ENCODE results near the gene SYNE1. TPM values are rescaled to one million over a fixed set of nuclear protein-coding genes. Genes with fewer than 3 reads are reported as not detected.

SYNE1 gene
- total RNA-seq, 1 experiment from 2014 or later, result 3.0 TPM

- WGBS (ENCODE audit: extremely low coverage, insufficient read length, low lambda C conversion rate), result no CpG with 5 or more reads among the region's 3 CpGs
- no peak for DNase-seq
- Histone ChIP-seq H3K27ac (ENCODE audit: insufficient read length, low read depth, low read length) (no peak overlapping the region), H2BK12ac (ENCODE audit: insufficient read length, low read depth, low read length) (no peak overlapping the region), H3K18ac (ENCODE audit: insufficient read length, low read depth, low read length) (no peak overlapping the region), H3K27me3 (ENCODE audit: insufficient read depth, low read length) (no peaks in the 10 kb centered on the region), H3K4me2 (ENCODE audit: insufficient read depth, insufficient read length, low read length) (no peak overlapping the region), H2BK120ac (ENCODE audit: low read depth, low read length, poor library complexity, severe bottlenecking) (no peak overlapping the region), H3K79me2 (ENCODE audit: insufficient read depth, low read length) (no peaks in the 10 kb centered on the region), H3K79me1 (ENCODE audit: insufficient read depth, low read depth, low read length, poor library complexity, severe bottlenecking) (no peaks in the 10 kb centered on the region), H2BK15ac (ENCODE audit: low read depth, low read length) (no peak overlapping the region), H3K23ac (ENCODE audit: insufficient read length, low read depth, low read length) (no peak overlapping the region), H3K4me1 (ENCODE audit: insufficient read depth, low read length) (peaks cover 3% of the 10 kb centered on the region; the same call in 1 of the 2 replicates), H3K9me3 (ENCODE audit: control insufficient read depth, low read depth, low read length) (no peaks in the 10 kb centered on the region), H4K20me1 (ENCODE audit: control insufficient read depth, insufficient read depth, insufficient read length) (no peaks in the 10 kb centered on the region), H2BK20ac (ENCODE audit: low read depth, low read length, poor library complexity, severe bottlenecking) (no peak overlapping the region), H3T11ph (ENCODE audit: low read length) (no peak overlapping the region), H2BK5ac (ENCODE audit: insufficient read length, low read length) (no peak overlapping the region), H3K4ac (ENCODE audit: low read depth, low read length) (no peak overlapping the region), H2AK5ac (ENCODE audit: insufficient read length, low read length) (no peak overlapping the region), H4K5ac (ENCODE audit: insufficient read length, low read depth, low read length) (no peak overlapping the region), H3K56ac (ENCODE audit: insufficient read length, low read depth, low read length) (no peak overlapping the region), H3K23me2 (ENCODE audit: insufficient read length, low read depth, low read length, poor library complexity, severe bottlenecking) (no peaks in the 10 kb centered on the region), H4K8ac (replicated peaks; ENCODE audit: insufficient read length, low read depth, low read length) (no peak overlapping the region), H3K9ac (ENCODE audit: extremely low read depth, insufficient read length, low read length) (no peak overlapping the region), H2AFZ (ENCODE audit: low read length) (no peak overlapping the region), H4K91ac (ENCODE audit: insufficient read length, low read depth, low read length) (no peak overlapping the region), H3K14ac (ENCODE audit: insufficient read depth, low read length) (no peak overlapping the region)
- Mint-ChIP-seq H3K4me3 (no peak overlapping the region), H3K4me1 (peaks cover 11 to 17% of the 10 kb centered on the region in 2 experiments), H3K36me3 (ENCODE audit: insufficient read depth in 1 of 3, low read depth in 3 of 3) (no peaks in the 10 kb centered on the region), H3K27me3 (ENCODE audit: low read depth) (no peaks in the 10 kb centered on the region), H3K27ac (no peak overlapping the region), H3K9me3 (no peaks in the 10 kb centered on the region)
- TF ChIP-seq, protein P1, sequence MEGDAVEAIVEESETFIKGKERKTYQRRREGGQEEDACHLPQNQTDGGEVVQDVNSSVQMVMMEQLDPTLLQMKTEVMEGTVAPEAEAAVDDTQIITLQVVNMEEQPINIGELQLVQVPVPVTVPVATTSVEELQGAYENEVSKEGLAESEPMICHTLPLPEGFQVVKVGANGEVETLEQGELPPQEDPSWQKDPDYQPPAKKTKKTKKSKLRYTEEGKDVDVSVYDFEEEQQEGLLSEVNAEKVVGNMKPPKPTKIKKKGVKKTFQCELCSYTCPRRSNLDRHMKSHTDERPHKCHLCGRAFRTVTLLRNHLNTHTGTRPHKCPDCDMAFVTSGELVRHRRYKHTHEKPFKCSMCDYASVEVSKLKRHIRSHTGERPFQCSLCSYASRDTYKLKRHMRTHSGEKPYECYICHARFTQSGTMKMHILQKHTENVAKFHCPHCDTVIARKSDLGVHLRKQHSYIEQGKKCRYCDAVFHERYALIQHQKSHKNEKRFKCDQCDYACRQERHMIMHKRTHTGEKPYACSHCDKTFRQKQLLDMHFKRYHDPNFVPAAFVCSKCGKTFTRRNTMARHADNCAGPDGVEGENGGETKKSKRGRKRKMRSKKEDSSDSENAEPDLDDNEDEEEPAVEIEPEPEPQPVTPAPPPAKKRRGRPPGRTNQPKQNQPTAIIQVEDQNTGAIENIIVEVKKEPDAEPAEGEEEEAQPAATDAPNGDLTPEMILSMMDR (conservative IDR thresholded peaks at IDR 0.05), result no peak
Observed at GRCh38 chr6:152295346-152295745, 341.8 kb downstream of the SYNE1 start.
